Astrocyte of the cerebellum (primary cell): ENCODE results near the gene EARS2.
"Not testable (repeated sequence)": the region's sequence is repeated elsewhere in the genome, so short reads cannot be mapped to it uniquely, and the experiment has no call there.

Experiments
- DNase-seq: peaks from one replicate; pipeline ENCODE4 v3.0.0-alpha.2; 2011; ENCODE audit warnings: low read depth
- H3K4me3 ChIP-seq: 2 replicates; pipeline ENCODE4 v1.5.1; 2011; ENCODE audit warnings: mild to moderate bottlenecking, low read depth, low read length, moderate library complexity
- in situ Hi-C: cut with HindIII; loops from 2 replicates; pipeline ENCODE4 v1.10.0; 2017; ENCODE audit warnings: low sequenced_read_pairs
- TF ChIP-seq, protein P1 (sequence below): IDR thresholded peaks from 2 replicates; pipeline ENCODE4 v1.5.1; 2012; ENCODE audit warnings: low read length, low read depth, moderate library complexity, mild to moderate bottlenecking; ENCODE audit errors: missing control alignments

Gene EARS2

DNA sequence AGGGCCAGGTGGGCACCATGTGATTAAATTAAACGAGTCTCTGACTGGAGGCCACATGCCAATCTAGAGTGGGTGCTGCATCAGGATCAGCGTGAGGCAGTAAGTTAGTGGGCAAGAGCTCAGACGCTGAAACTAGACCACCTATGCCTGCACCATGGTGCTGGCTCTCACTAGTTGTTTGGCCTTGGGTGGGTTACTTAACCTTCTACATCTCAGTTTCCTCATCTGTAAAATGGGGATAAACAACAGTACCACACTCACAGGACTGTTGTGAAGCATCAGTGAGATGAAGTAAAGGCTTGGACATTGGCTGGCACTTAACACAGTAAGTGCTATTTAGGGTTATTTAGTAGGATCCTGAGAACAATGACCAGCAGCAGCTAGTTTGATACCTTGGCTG is 33.0 kb upstream of the EARS2 start:
- TF ChIP-seq, protein P1, sequence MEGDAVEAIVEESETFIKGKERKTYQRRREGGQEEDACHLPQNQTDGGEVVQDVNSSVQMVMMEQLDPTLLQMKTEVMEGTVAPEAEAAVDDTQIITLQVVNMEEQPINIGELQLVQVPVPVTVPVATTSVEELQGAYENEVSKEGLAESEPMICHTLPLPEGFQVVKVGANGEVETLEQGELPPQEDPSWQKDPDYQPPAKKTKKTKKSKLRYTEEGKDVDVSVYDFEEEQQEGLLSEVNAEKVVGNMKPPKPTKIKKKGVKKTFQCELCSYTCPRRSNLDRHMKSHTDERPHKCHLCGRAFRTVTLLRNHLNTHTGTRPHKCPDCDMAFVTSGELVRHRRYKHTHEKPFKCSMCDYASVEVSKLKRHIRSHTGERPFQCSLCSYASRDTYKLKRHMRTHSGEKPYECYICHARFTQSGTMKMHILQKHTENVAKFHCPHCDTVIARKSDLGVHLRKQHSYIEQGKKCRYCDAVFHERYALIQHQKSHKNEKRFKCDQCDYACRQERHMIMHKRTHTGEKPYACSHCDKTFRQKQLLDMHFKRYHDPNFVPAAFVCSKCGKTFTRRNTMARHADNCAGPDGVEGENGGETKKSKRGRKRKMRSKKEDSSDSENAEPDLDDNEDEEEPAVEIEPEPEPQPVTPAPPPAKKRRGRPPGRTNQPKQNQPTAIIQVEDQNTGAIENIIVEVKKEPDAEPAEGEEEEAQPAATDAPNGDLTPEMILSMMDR = no peak
- DNase-seq = no peak
- H3K4me3 ChIP-seq = no peak overlapping the region
- in situ Hi-C loops = no loop called here

DNA sequence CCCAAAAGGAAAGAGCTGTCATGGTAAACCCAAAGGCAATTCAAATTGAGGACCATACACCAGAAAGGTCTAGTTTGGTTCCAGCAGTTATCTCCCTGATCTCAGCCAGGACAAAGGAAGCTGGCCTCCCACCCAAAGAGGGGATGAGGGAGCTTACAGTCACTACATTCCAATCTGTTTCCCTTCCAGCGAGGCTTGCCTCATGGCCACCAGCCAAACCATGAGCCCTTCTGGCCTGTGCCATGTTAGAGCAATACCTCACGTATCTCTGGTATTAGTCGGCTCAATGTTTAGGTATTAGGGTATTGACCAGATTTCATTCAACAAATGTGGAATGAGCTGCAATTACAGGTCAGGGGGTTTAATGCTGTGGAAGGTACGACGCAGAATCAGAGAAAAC is 30.6 kb upstream of the EARS2 start:
- in situ Hi-C loops = no loop called here
- DNase-seq = peak; percentile 80
- TF ChIP-seq, protein P1 = no peak
- H3K4me3 ChIP-seq = no peak overlapping the region

DNA sequence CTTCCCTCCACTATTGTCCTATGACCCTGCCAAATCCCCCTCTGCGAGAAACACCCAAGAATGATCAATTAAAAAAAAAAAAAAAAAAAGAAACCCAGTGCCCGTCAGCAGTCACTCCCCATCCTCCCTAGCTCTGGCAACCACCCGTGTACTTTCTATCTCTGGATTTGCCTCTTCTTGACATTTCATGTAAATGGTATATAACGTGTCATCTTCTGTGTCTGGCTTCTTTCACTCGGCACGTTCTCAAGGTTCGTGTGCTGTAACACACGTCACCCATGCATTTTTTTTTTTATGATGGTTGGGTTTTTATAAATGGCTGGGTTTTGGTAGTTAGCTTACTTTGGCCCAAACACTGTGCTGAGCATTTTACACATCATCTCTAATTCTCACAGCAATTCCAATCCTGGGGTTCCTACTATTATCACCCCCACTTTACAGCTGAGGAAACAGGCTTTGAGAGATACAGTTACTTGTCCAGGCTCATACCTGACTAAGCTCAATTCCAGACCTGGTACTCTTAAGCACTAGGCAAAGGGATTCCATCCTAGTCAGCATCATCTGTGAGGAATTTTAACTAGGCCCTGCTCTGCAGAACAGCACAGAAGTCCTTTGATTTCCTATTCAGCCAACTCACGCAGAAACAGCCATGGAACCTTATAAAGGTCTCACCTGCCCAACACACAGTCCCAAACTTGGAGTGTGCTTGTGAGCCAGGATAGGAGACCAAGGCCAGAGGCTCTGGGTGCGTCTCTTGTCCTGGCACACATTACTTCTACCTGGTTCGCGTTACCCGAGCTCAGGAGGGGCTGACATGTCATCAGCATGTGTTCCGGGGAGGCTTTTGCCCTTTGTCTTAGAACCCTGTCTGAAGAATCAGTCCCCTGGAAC is 27.3 kb upstream of the EARS2 start:
- TF ChIP-seq, protein P1 = no peak
- in situ Hi-C loops = no loop called here
- no peak for DNase-seq
- H3K4me3 ChIP-seq = no peak overlapping the region

DNA sequence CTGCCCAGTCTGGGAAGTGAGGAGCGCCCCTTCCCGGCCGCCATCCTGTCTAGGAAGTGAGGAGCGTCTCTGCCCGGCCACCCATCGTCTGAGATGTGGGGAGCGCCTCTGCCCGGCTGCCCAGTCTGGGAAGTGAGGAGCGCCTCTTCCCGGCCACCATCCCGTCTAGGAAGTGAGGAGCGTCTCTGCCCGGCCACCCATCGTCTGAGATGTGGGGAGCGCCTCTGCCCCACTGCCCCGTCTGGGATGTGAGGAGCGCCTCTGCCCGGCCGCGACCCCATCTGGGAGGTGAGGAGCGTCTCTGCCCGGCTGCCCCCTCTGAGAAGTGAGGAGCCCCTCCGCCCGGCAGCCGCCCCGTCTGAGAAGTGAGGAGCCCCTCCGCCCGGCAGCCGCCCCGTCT is 26.1 kb upstream of the EARS2 start:
- in situ Hi-C loops, DNase-seq, H3K4me3 ChIP-seq: not testable (repeated sequence)

DNA sequence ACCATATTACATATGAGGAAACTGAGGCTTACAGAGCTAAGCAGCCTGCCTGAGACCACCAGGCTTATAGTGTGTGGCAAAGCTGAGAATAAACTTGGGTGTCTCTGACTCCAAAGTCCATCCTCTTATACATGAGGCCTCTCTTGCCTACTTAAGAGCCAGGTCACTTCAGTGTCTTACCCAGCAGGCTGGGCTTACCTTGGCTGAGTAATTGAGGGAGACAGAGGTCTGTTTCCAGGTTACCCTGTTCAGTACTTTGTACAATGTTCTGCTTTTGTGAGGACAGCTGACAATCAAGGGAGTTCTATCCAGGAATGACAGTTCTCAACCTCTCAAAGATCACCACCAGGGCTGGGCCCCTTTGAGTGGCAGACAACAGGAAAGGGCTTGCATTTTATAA is 24.6 kb upstream of the EARS2 start:
- TF ChIP-seq, protein P1 = no peak
- no peak overlapping the region for H3K4me3 ChIP-seq
- no peak for DNase-seq
- in situ Hi-C loops = no loop called here

DNA sequence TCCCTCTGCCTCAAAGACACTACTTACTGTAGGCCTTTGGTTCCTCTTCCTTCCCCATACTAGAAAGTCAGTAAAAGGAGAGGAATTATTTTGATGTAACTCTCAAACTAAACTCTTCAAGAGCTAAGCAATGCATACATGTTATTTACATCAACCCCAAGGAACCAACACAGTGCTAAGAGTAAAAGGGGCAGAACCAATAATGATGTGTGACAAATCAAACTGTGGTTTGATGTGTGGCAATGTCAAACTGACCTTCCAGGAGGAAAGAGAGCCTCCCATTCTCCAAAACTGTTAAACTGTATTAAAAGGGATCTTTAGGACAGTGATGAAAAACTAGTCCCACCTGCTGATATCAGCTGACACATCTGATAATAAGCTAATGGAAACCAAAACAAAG is 23.2 kb upstream of the EARS2 start:
- no peak overlapping the region for H3K4me3 ChIP-seq
- TF ChIP-seq, protein P1 = no peak
- in situ Hi-C loops = no loop called here
- no peak for DNase-seq

DNA sequence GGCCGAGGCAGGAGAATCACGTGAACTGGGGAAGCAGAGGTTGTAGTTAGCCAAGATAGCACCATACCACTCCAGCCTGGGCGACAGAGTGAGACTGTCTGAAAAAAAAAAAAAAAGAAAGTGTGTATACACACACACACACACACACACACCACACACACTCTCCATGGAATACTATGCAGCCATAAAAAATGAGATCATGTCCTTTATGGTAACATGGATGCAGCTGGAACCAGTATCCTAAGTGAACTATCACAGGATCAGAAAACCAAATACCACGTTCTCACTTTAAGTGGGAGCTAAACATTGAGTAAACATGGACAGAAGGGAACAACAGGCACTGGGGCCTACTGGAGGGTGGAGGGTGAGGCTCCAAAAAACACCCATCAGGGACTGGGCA is 22.2 kb upstream of the EARS2 start:
- in situ Hi-C loops = no loop called here
- TF ChIP-seq, protein P1 = no peak
- no peak overlapping the region for H3K4me3 ChIP-seq
- no peak for DNase-seq
